Astrocyte (in vitro differentiated cells and primary cell): ENCODE results near the gene SETDB2. TPM values are rescaled to one million over a fixed set of nuclear protein-coding genes. Genes with fewer than 3 reads are reported as not detected.

Experiments used
- DNase-seq: peaks from one replicate; pipeline ENCODE4 v3.0.0-alpha.2; 2010; ENCODE audit warnings: low read depth
- FAIRE-seq: peaks from 2 replicates; lab custom pipeline; 2011; peaks lifted over from hg19 to GRCh38; lab: Jason Lieb, UNC
- H2AFZ ChIP-seq: 2 replicates; pipeline ENCODE4 v1.6.0; 2012; ENCODE audit warnings: low read depth, low read length, inconsistent platforms
- H3K27ac ChIP-seq: 2 replicates; pipeline ENCODE4 v1.5.1; 2011; ENCODE audit warnings: low read depth, low read length, inconsistent platforms
- H3K27me3 ChIP-seq: 2 replicates; pipeline ENCODE4 v1.6.0; 2011; ENCODE audit warnings: low read length, inconsistent platforms; ENCODE audit not compliant: insufficient read depth
- H3K36me3 ChIP-seq: 2 replicates; pipeline ENCODE4 v1.5.1; 2011; ENCODE audit warnings: low read length, inconsistent platforms; ENCODE audit not compliant: insufficient read depth
- H3K4me1 ChIP-seq: 2 replicates; pipeline ENCODE4 v1.5.1; 2011; ENCODE audit warnings: low read length, inconsistent platforms; ENCODE audit not compliant: insufficient read depth
- H3K4me2 ChIP-seq: 2 replicates; pipeline ENCODE4 v1.6.0; 2012; ENCODE audit warnings: low read length, inconsistent platforms
- H3K4me3 ChIP-seq: 2 replicates; pipeline ENCODE4 v1.5.1; 2011; ENCODE audit warnings: low read depth, mild to moderate bottlenecking, low read length, inconsistent platforms; ENCODE audit not compliant: insufficient read depth
- H3K79me2 ChIP-seq: 2 replicates; pipeline ENCODE4 v1.6.0; 2012; ENCODE audit warnings: mild to moderate bottlenecking, low read length, inconsistent platforms; ENCODE audit not compliant: insufficient read depth
- H3K9ac ChIP-seq: 2 replicates; pipeline ENCODE4 v1.6.0; 2012; ENCODE audit warnings: mild to moderate bottlenecking, low read length, inconsistent platforms
- H3K9me3 ChIP-seq: 2 replicates; pipeline ENCODE4 v1.5.1; 2012; ENCODE audit warnings: low read depth, mild to moderate bottlenecking, low read length, inconsistent platforms; ENCODE audit not compliant: insufficient read depth
- H4K20me1 ChIP-seq: 2 replicates; pipeline ENCODE4 v1.6.0; 2012; ENCODE audit warnings: low read length, inconsistent platforms; ENCODE audit not compliant: insufficient read depth
- H3K27ac Mint-ChIP-seq: one replicate; pipeline ENCODE4 v1.8.0; 2021; ENCODE audit warnings: mild to moderate bottlenecking, mixed read lengths; ENCODE audit not compliant: unreplicated experiment
- H3K27me3 Mint-ChIP-seq: one replicate; pipeline ENCODE4 v1.8.0; 2021; ENCODE audit warnings: low read depth, mixed read lengths; ENCODE audit not compliant: unreplicated experiment
- H3K36me3 Mint-ChIP-seq: one replicate; pipeline ENCODE4 v1.8.0; 2021; ENCODE audit warnings: low read depth, mixed read lengths; ENCODE audit not compliant: unreplicated experiment
- H3K4me1 Mint-ChIP-seq: one replicate; pipeline ENCODE4 v1.8.0; 2021; ENCODE audit warnings: low read depth, mixed read lengths; ENCODE audit not compliant: unreplicated experiment
- H3K4me3 Mint-ChIP-seq: one replicate; pipeline ENCODE4 v1.8.0; 2021; ENCODE audit warnings: mild to moderate bottlenecking, moderate library complexity, mixed read lengths; ENCODE audit not compliant: unreplicated experiment
- H3K9me3 Mint-ChIP-seq: one replicate; pipeline ENCODE4 v1.8.0; 2021; ENCODE audit warnings: mild to moderate bottlenecking, mixed read lengths; ENCODE audit not compliant: unreplicated experiment
- EZH2 ChIP-seq: IDR thresholded peaks from 2 replicates; pipeline ENCODE4 v1.6.1; 2012; ENCODE audit warnings: mild to moderate bottlenecking, low read length, inconsistent platforms; ENCODE audit not compliant: insufficient read depth
- total RNA-seq: library from RNA; stranded (reverse); gene quantifications from 2 replicates; pipeline ENCODE4 v1.2.1, GENCODE V29; 2021
- TF ChIP-seq, protein P1 (sequence below): IDR thresholded peaks from 2 replicates; pipeline ENCODE4 v1.5.1; 2011; ENCODE audit warnings: low read depth, mild to moderate bottlenecking, inconsistent platforms, low read length, moderate library complexity; ENCODE audit not compliant: insufficient read depth

SETDB2 gene
- total RNA-seq, 1 donor from 2014 or later, result 5.8 TPM

GRCh38 chr13:49503951-49504350 is 59.9 kb downstream of the SETDB2 start:
- Histone ChIP-seq H3K27me3 (no peaks in the 10 kb centered on the region), H4K20me1 (no peaks in the 10 kb centered on the region), H3K4me2 (no peak overlapping the region), H2AFZ (no peak overlapping the region), H3K4me1 (peaks cover 7% of the 10 kb centered on the region), H3K27ac (no peak overlapping the region), H3K9me3 (no peaks in the 10 kb centered on the region), H3K9ac (no peak overlapping the region), H3K4me3 (no peak overlapping the region), H3K79me2 (no peaks in the 10 kb centered on the region), H3K36me3 (no peaks in the 10 kb centered on the region)
- Mint-ChIP-seq H3K27me3 (no peaks in the 10 kb centered on the region), H3K4me1 (peaks cover 2% of the 10 kb centered on the region), H3K27ac (no peak overlapping the region), H3K9me3 (no peaks in the 10 kb centered on the region), H3K4me3 (no peak overlapping the region), H3K36me3 (peaks cover 3% of the 10 kb centered on the region)
- DNase-seq, result no peak
- no peak for FAIRE-seq
- TF ChIP-seq EZH2, result no peak
- TF ChIP-seq, protein P1, sequence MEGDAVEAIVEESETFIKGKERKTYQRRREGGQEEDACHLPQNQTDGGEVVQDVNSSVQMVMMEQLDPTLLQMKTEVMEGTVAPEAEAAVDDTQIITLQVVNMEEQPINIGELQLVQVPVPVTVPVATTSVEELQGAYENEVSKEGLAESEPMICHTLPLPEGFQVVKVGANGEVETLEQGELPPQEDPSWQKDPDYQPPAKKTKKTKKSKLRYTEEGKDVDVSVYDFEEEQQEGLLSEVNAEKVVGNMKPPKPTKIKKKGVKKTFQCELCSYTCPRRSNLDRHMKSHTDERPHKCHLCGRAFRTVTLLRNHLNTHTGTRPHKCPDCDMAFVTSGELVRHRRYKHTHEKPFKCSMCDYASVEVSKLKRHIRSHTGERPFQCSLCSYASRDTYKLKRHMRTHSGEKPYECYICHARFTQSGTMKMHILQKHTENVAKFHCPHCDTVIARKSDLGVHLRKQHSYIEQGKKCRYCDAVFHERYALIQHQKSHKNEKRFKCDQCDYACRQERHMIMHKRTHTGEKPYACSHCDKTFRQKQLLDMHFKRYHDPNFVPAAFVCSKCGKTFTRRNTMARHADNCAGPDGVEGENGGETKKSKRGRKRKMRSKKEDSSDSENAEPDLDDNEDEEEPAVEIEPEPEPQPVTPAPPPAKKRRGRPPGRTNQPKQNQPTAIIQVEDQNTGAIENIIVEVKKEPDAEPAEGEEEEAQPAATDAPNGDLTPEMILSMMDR, result no peak

DNA sequence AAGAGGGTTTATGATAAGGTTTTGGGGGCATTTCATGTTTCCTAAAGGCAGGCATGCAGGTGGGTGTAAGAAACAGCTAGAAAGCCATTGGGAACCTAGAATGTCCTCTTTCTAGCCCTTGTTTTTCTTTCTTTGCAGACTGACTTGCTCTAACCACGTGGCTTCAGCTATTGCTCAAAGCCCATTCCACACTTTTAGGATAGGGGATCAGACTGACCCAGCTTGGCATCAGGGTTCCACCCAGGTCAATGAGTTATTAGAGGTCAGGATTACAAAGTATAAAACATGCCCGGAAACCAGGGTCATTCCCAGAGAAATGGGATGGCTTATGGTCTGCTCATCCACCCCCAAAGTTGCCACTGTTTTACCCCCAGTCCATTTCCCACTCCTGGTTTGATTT is 68.5 kb downstream of the SETDB2 start:
- Histone ChIP-seq H3K79me2 (no peaks in the 10 kb centered on the region), H3K9me3 (no peaks in the 10 kb centered on the region), H2AFZ (no peak overlapping the region), H3K9ac (no peak overlapping the region), H3K27ac (no peak overlapping the region), H4K20me1 (no peaks in the 10 kb centered on the region), H3K4me3 (no peak overlapping the region), H3K27me3 (no peaks in the 10 kb centered on the region), H3K4me2 (no peak overlapping the region), H3K4me1 (no peaks in the 10 kb centered on the region), H3K36me3 (peaks cover 5% of the 10 kb centered on the region)
- TF ChIP-seq, protein P1, result no peak
- TF ChIP-seq EZH2, result no peak
- Mint-ChIP-seq H3K4me1 (no peaks in the 10 kb centered on the region), H3K9me3 (no peaks in the 10 kb centered on the region), H3K36me3 (peaks cover 17% of the 10 kb centered on the region), H3K4me3 (no peak overlapping the region), H3K27me3 (no peaks in the 10 kb centered on the region), H3K27ac (no peak overlapping the region)
- FAIRE-seq (no peak), DNase-seq (no peak)

DNA sequence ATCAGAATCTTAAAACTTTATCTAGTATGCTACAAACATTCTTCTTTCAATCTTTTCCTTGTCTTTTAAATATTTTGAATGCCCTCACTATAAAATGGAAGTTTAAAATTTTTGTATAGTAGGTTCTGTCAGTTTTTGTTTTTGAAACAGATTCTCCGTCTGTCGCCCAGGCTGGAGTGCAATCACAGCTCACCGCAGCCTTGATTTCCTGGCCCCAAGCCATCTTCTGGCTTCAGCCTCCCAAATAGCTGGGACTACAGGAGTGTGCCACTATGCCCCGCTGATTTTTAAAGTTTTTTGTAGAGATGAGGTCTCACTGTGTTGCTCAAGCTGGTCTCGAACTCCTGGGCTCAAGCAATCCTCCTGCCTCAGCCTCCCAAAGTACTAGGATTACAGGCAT is 72.4 kb downstream of the SETDB2 start:
- H3K79me2 ChIP-seq, result no peaks in the 10 kb centered on the region
- Mint-ChIP-seq H3K27ac (no peak overlapping the region), H3K36me3 (peaks cover 27% of the 10 kb centered on the region), H3K9me3 (no peaks in the 10 kb centered on the region), H3K4me1 (no peaks in the 10 kb centered on the region), H3K4me3 (no peak overlapping the region), H3K27me3 (no peaks in the 10 kb centered on the region)
- no peak for TF ChIP-seq EZH2
- TF ChIP-seq, protein P1, result no peak
- H3K4me1 ChIP-seq, result no peaks in the 10 kb centered on the region
- H3K27ac ChIP-seq, result no peak overlapping the region
- H3K36me3 ChIP-seq, result peaks cover 5% of the 10 kb centered on the region
- H4K20me1 ChIP-seq, result no peaks in the 10 kb centered on the region
- H3K9me3 ChIP-seq, result no peaks in the 10 kb centered on the region
- no peak overlapping the region for H3K4me2 ChIP-seq
- H3K27me3 ChIP-seq, result no peaks in the 10 kb centered on the region
- no peak overlapping the region for H2AFZ ChIP-seq
- H3K4me3 ChIP-seq, result no peak overlapping the region
- H3K9ac ChIP-seq, result no peak overlapping the region
- DNase-seq (no peak), FAIRE-seq (no peak)
